T-helper 2 cell treated with Interferon-gamma antibody and Interleukin-4, amounts not matched to agents 100 ng/mL and 5 ng/mL, for 36 hours (primary cell): ENCODE results near the gene GLI3. TPM values are rescaled to one million over a fixed set of nuclear protein-coding genes. Genes with fewer than 3 reads are reported as not detected.

Source experiments
- intact Hi-C: fragments of 100-400 bp; cut with micrococcal nuclease; formaldehyde crosslinking; loops from one replicate; pipeline ENCODE4 v1.15.1; 2023
- total RNA-seq: library from RNA; stranded (reverse); gene quantifications from 2 replicates; pipeline ENCODE4 v1.2.3, GENCODE V29; 2022

Gene GLI3
- total RNA-seq, 1 donor from 2014 or later = not detected

DNA sequence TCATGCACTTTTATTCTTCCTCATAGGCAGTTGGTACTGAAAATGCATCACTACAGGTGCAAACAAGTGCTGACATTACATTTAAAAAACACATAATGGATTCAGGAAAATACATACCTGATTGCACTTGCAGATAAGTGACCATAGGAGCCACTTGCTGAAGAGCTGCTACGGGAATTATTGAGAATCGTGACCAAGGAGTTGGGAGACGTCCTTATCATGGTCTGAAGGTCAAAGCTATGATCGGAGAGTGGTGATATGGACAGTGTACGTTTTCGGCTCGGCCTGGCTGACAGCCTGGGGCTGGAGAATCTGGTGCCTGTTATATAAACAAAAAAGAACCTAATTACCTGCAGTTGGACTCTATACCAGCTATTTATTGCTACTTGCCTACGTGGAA, 197.1 kb downstream of the GLI3 start:
- intact Hi-C loops = no loop called here

DNA sequence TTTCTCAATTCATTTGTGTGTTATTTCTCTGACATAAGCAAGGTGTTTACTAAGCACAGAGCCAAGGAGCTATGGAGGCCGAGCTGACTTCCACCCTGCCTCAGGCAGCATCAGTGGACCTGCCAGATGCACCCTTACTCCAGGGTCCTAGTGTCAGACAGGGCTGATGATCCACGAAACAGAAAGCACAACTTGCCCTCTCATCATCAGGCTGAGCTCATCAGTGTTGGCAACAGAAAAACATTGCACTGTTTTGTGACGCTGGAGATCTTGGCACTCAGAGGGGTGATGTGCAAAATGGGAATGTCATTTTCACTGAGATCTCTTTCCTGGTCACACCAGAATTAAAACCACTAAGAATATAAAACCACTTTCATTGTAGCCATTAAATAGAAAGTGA, 201.8 kb downstream of the GLI3 start:
- intact Hi-C loops = no loop called here

DNA sequence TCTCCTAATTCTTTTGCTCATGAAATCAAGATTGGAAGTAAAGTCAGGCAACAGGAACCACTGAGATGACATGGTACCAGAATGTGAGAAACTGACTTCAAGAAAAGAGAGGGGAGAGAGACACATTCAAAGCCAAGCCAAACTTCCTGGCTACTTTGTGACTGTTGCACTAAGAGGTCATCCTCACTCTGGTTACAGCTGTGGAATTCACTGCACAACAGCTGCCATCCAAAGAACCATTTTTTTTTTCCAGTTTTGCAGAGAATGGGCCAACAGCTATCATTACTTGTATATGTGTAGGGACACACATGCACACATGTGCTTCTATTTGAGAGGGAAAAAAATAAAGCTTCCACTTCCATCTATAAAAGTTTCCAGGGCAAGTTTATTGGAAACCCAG, 203.5 kb downstream of the GLI3 start:
- intact Hi-C loops = no loop called here

GRCh38 chr7:42029405-42029804, 207.6 kb downstream of the GLI3 start:
- intact Hi-C loops = no loop called here

DNA sequence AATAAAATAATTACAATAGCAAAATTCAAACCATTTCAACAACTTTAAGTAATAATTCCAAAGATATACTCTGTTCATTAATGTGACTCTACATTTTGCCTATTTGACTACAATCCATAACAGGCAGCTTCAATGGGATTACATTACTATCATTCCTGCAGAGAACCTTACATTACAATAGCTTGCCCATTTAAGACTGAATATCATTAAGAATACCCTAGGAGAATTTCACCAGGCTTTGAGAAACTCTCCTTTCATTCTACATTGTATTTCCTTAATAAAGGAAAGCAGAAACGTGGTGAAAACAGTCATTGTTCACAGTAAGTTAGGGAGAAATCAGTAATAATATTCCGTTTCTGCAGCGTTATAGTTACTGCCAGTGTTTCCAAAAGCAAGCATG, 209.5 kb downstream of the GLI3 start:
- intact Hi-C loops = no loop called here

DNA sequence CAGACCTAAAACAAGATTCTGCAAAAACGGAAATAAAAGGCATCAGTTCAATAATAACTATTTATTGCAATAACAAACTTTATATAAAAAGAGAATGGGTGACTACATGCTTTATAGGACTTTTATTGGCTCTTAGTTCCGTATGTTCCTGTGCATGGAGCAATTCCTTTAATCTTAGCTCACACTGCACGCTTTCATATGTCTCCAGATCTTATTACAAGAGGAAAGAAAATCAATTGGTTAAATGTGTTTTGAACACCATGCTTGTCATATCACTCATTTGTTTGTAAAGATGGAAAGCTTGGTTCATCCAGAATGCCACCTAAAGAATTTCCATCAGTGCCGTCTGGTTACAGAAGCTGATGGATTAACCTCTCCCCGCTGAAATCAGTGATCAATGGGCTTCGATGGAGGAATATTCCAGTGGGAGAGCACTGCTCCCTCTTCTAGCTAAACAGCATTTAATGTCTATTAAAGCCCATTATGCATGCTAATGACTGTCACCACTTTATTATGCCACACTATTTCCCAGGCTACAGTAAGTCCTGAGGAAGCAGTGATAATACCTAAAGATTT, 210.3 kb downstream of the GLI3 start:
- intact Hi-C loops = no loop called here

- intact Hi-C loops = no loop called here
These were observed 211.2 kb downstream of the GLI3 start for GRCh38 chr7:42025635-42026375.

DNA sequence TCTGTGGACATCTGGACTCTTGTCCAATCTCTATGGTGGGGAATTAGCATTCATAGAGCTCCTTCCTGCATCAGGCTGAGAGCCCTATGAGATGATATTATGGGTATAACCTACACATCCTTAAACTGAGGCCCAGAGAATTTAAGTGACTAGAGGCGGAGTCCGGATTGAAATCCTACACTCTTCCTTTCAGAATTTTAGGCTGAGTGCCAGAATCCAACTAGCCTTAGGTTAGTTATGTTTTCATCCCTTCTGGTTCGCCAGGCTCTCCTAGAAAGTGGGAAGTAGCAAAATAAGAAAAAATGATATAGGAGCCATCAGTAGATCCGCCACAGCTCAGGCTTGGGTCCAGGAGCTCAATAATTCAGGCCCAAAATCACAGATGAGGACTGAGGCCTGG, 212.5 kb downstream of the GLI3 start:
- intact Hi-C loops = no loop called here

- intact Hi-C loops = no loop called here
These were observed 213.7 kb downstream of the GLI3 start for GRCh38 chr7:42023262-42023661.

DNA sequence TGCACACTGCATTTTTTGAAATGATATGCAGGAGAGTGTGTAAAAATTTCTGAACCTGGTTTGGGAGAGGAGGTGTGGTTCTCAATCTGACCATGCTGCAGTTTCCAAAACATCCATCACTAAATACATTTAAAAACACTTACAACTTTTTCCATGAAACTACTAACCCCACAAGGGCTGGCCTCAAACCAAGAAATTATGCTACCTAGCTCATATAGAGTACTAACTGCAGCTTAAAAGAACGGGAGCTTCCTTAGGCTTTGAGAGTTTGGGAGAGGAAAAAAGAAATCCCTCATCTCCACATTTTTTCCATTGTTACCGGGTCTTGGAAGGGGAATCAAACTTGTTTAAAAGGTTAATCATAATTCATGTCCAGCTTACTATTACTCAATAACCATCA, 214.2 kb downstream of the GLI3 start:
- intact Hi-C loops = no loop called here

DNA sequence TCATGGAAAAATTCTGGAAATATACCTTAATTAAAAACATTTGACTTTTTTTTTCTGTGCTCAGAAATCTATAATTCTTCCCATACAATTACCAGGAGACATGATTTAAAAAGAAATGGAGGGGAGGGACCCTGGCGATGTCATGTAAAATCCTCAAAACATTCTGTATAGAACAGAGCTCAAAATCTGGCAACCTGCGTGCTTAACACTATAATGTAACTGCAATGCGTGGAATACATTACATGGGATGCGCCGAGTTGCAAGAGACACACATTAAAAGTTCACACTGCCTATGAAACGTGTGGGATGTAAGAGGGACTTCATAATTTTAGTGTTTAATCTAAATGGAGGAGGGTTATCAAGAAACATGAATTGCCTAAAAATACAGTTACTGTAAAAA, 215.0 kb downstream of the GLI3 start:
- intact Hi-C loops = no loop called here

DNA sequence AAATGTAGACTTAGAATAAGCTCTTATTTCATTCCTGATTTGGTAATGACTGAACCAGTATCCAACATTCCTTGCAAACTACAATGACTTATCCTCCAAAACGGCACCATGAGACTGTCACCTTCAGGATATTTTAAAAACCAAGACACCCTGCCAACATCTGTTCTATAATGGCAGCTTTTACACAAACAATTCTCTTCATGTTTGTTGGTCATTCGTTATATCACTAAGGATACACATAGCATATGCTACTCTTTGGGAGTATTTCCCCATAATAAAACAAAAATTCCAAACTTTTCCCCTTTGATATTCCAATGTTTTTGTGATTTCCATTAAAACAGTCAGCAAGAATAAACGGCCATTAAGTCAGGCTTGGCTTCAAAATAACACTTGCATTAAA, 215.4 kb downstream of the GLI3 start:
- intact Hi-C loops = no loop called here

DNA sequence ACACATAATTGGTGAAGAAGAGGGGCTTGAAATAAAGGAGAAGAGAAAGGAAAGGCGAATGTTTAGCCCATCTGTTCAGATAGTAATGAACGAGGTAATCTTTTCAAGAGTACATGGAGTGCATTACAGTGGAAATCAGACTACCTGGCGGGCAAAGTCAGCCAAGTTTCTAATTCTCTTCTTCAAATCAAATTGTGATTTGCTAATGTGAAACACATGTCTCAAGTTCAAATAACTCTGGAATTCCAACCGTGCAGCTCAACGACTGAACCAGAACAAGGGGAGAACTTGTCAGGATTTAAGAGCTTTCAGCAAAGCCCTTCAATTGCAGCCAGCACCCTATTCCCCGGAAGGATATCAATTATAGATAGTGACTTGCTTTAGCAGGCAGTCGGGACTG, 216.9 kb downstream of the GLI3 start:
- intact Hi-C loops = no loop called here

DNA sequence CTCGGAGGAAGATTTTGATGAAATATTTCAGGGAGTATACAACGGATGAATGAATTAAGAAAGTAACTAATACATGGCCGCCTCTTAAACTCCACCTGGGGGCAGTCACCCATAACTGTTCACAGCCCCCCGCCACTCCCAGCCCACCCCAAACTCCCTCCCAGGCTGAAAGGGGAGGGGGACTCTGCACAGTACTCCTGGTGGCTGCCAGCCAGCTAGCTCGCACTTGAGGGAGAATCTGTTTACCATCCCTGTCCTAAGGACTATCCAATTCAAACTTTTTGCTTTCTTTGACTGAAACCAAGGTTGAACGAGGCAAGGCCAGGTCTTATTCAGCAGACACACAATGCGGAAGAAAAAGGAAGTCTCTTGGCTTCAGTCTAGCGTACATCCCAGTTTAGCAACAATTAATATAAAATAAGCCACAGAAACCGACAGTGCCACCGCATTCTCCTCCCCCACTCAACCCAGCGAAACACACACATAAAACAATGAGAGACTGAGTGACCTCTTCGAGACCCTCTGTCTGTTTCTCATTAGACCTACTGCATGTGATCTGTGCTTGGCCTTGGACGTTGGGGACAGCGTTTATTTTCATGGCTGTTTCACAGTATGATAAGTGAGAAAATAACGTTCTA, 219.5 kb downstream of the GLI3 start:
- intact Hi-C loops = no loop called here

GRCh38 chr7:42016517-42016916, 220.5 kb downstream of the GLI3 start:
- intact Hi-C loops = no loop called here

- intact Hi-C loops = no loop called here
These were observed 222.1 kb downstream of the GLI3 start for GRCh38 chr7:42014625-42015618.

GRCh38 chr7:42012786-42013360, 224.1 kb downstream of the GLI3 start:
- intact Hi-C loops = no loop called here

GRCh38 chr7:42012313-42012712, 224.7 kb downstream of the GLI3 start:
- intact Hi-C loops = no loop called here

GRCh38 chr7:42011846-42012245, 225.2 kb downstream of the GLI3 start:
- intact Hi-C loops = no loop called here

GRCh38 chr7:42010751-42011150, 226.3 kb downstream of the GLI3 start:
- intact Hi-C loops = no loop called here

GRCh38 chr7:42006801-42007513, 230.1 kb downstream of the GLI3 start:
- intact Hi-C loops = no loop called here
